Sigmoid colon (tissue), 4 donors: ENCODE data around the gene PPM1E.

Experiments used
- EP300 ChIP-seq, 4 donors: sonication (generic); formaldehyde crosslinking; IDR thresholded peaks; one replicate each; pipeline ENCODE4 v1.6.1; 2017; ENCODE audit warnings: antibody characterized with exemption in 4 of 4
- POLR2A ChIP-seq, 2 donors: fragments of 450-650 bp; IDR thresholded peaks; one replicate each; pipeline ENCODE4 v1.6.1; 2016; ENCODE audit warnings: antibody characterized with exemption in 2 of 2, mild to moderate bottlenecking in 2 of 2, moderate library complexity in 2 of 2
- POLR2AphosphoS5 ChIP-seq, 4 donors: sonication (generic); formaldehyde crosslinking; IDR thresholded peaks; one replicate each; pipeline ENCODE4 v1.6.1; 2017; ENCODE audit warnings: antibody characterized with exemption in 4 of 4

- TF ChIP-seq POLR2A (IDR thresholded peaks at IDR 0.05) (no peak), POLR2AphosphoS5 (IDR thresholded peaks at IDR 0.05) (no peak), EP300 (IDR thresholded peaks at IDR 0.05) (no peak)
These were observed 242.3 kb downstream of the PPM1E start for GRCh38 chr17:58997756-58998553.
